HepG2 (cell line): ENCODE measurements around the gene PKD1L1. TPM values are rescaled to one million over a fixed set of nuclear protein-coding genes. Genes with fewer than 3 reads are reported as not detected.

Experiments used
- ATAC-seq: fragments of 200-7000 bp; cut with Tn5 transposase; 3 replicates; pipeline ENCODE4 v1.9.1; 2020; ENCODE audit warnings: mild to moderate bottlenecking, moderate library complexity
- BruUV-seq: library from RNA; stranded (reverse); fragments of 400-500 nt; replicated peaks from 2 replicates; lab custom pipeline; 2021; lab: Mats Ljungman, UMichigan
- CTCF ChIA-PET: fragments of 300-600 bp; formaldehyde crosslinking; extraction: SDS; loops from one replicate; lab custom pipeline; 2021; ENCODE audit warnings: low total read pairs, inconsistent platforms, low intra/inter-chr PET ratio; lab: Yijun Ruan, JAX
- POLR2A ChIA-PET: fragments of 350-600 bp; sonication (Branson Sonifier 250); formaldehyde crosslinking; loops from one replicate; lab custom pipeline; 2020; ENCODE audit warnings: antibody characterized with exemption, inconsistent platforms; lab: Yijun Ruan, JAX
- DNase-seq: peaks from one replicate; pipeline ENCODE4 v3.0.0-alpha.2; 2015; ENCODE audit warnings: low spot score
- FAIRE-seq: peaks from 3 replicates; lab custom pipeline; 2011; peaks lifted over from hg19 to GRCh38; lab: Jason Lieb, UNC
- H2AFZ ChIP-seq: one replicate; pipeline ENCODE4 v1.6.1; 2011; ENCODE audit warnings: low read length, inconsistent platforms
- H3K27ac ChIP-seq: fragments of 300-600 bp; 3 replicates; pipeline ENCODE4 v1.8.0; 2011; ENCODE audit warnings: mixed run types, mild to moderate bottlenecking, mixed read lengths, low read length, inconsistent platforms; ENCODE audit not compliant: insufficient read depth; ENCODE audit errors: extremely low read length
- H3K27me3 ChIP-seq, 2 experiments: fragments of 200-600 bp in 1 of 2; 2 replicates in 1 of 2; 3 replicates in 1 of 2; pipeline versions ENCODE4 v1.6.0 to v1.8.0; 2011; ENCODE audit warnings: low read length in 2 of 2, mild to moderate bottlenecking in 2 of 2, moderate library complexity in 2 of 2, inconsistent platforms in 1 of 2; ENCODE audit not compliant: insufficient read depth in 2 of 2, control insufficient read depth in 1 of 2
- H3K36me3 ChIP-seq, 2 experiments: fragments of 200-600 bp in 1 of 2; replicated peaks in 1 of 2; 2 replicates in 1 of 2; 3 replicates in 1 of 2; pipeline versions ENCODE4 v1.5.1 to v1.8.0; 2011; ENCODE audit warnings: low read length in 2 of 2, inconsistent platforms in 1 of 2; ENCODE audit not compliant: insufficient read depth in 2 of 2, control insufficient read depth in 1 of 2
- H3K4me1 ChIP-seq: 2 replicates; pipeline ENCODE4 v1.5.1; 2012; ENCODE audit warnings: low read length, inconsistent platforms; ENCODE audit not compliant: insufficient read depth
- H3K4me2 ChIP-seq: 2 replicates; pipeline ENCODE4 v1.6.0; 2011; ENCODE audit warnings: low read depth, low read length, inconsistent platforms
- H3K4me3 ChIP-seq, 3 experiments: fragments of 200-600 bp in 1 of 3; sonication (generic), shearing (Covaris generic) in 1 of 3; replicated peaks in 1 of 3; 2 replicates each; pipeline ENCODE4 v1.5.1; 2011 to 2016; ENCODE audit warnings: low read length in 3 of 3, inconsistent platforms in 2 of 3, low read depth in 2 of 3, mild to moderate bottlenecking in 2 of 3, control low read depth in 1 of 3, mixed read lengths in 1 of 3; ENCODE audit not compliant: insufficient read depth in 1 of 3
- H3K79me2 ChIP-seq: one replicate; pipeline ENCODE4 v1.6.1; 2011; ENCODE audit warnings: low read length, inconsistent platforms; ENCODE audit not compliant: insufficient read depth
- H3K9ac ChIP-seq: 2 replicates; pipeline ENCODE4 v1.6.0; 2011; ENCODE audit warnings: mild to moderate bottlenecking, low read depth, low read length, inconsistent platforms; ENCODE audit not compliant: insufficient read depth
- H3K9me3 ChIP-seq: 2 replicates; pipeline ENCODE4 v1.5.1; 2012; ENCODE audit warnings: mild to moderate bottlenecking, low read length
- H4K20me1 ChIP-seq: 2 replicates; pipeline ENCODE4 v1.6.0; 2011; ENCODE audit warnings: inconsistent platforms, mild to moderate bottlenecking, low read length, moderate library complexity; ENCODE audit not compliant: insufficient read depth
- CBX5 ChIP-seq: sonication (generic); formaldehyde crosslinking; IDR thresholded peaks from 2 replicates; pipeline ENCODE4 v1.4.0; 2020; ENCODE audit warnings: missing genetic modification reagents, borderline replicate concordance
- E2F2 ChIP-seq: sonication (generic); formaldehyde crosslinking; IDR thresholded peaks from 2 replicates; pipeline ENCODE4 v1.4.0; 2020; ENCODE audit warnings: missing genetic modification reagents, borderline replicate concordance
- KLF15 ChIP-seq: sonication (generic); formaldehyde crosslinking; IDR thresholded peaks from 2 replicates; pipeline ENCODE4 v1.8.1; 2023; ENCODE audit warnings: borderline replicate concordance, mild to moderate bottlenecking, inconsistent platforms, missing genetic modification reagents, mixed read lengths
- MED13 ChIP-seq: sonication (generic); formaldehyde crosslinking; IDR thresholded peaks from 2 replicates; pipeline ENCODE4 v1.5.0; 2020; ENCODE audit warnings: missing genetic modification reagents
- POGK ChIP-seq: sonication (generic); formaldehyde crosslinking; conservative IDR thresholded peaks from 2 replicates; pipeline ENCODE4 v1.8.0; 2022; ENCODE audit warnings: mild to moderate bottlenecking, moderate library complexity, missing genetic modification reagents
- RNF219 ChIP-seq: sonication (generic); formaldehyde crosslinking; IDR thresholded peaks from 2 replicates; pipeline ENCODE4 v1.5.0; 2020; ENCODE audit warnings: mild to moderate bottlenecking, missing genetic modification reagents
- SCMH1 ChIP-seq: sonication (generic); formaldehyde crosslinking; IDR thresholded peaks from 2 replicates; pipeline ENCODE4 v1.9.0; 2021; ENCODE audit warnings: missing genetic modification reagents, mild to moderate bottlenecking, borderline replicate concordance
- SMYD3 ChIP-seq: sonication (generic); formaldehyde crosslinking; IDR thresholded peaks from 2 replicates; pipeline ENCODE4 v1.8.1; 2023; ENCODE audit warnings: mild to moderate bottlenecking, missing genetic modification reagents
- STAG1 ChIP-seq: sonication (generic); formaldehyde crosslinking; IDR thresholded peaks from 2 replicates; pipeline ENCODE4 v1.4.0; 2020; ENCODE audit warnings: missing genetic modification reagents
- SUZ12 ChIP-seq: fragments of 150-350 bp; IDR thresholded peaks from 2 replicates; pipeline ENCODE4 v1.6.1; 2014; ENCODE audit warnings: low read depth, low read length
- ZBTB8A ChIP-seq: sonication (generic); formaldehyde crosslinking; IDR thresholded peaks from 2 replicates; pipeline ENCODE4 v1.4.0; 2020; ENCODE audit warnings: mild to moderate bottlenecking, low read depth, missing genetic modification reagents, borderline replicate concordance
- ZFP62 ChIP-seq: sonication (generic); formaldehyde crosslinking; IDR thresholded peaks from 2 replicates; pipeline ENCODE4 v1.4.0; 2020; ENCODE audit warnings: missing genetic modification reagents
- ZNF205 ChIP-seq: IDR thresholded peaks from 2 replicates; pipeline ENCODE4 v1.6.1; 2018; ENCODE audit warnings: missing biosample characterization, missing genetic modification reagents
- ZNF614 ChIP-seq: IDR thresholded peaks from 2 replicates; pipeline ENCODE4 v1.6.1; 2018; ENCODE audit warnings: missing biosample characterization, missing genetic modification reagents, inconsistent platforms, borderline replicate concordance
- ZNF713 ChIP-seq: sonication (generic); formaldehyde crosslinking; IDR thresholded peaks from 2 replicates; pipeline ENCODE4 v1.4.0; 2020; ENCODE audit warnings: mild to moderate bottlenecking, missing genetic modification reagents
- WGBS: methylation state at CpG from one replicate; pipeline ENCODE4 v1.1.6; 2017; ENCODE audit warnings: low lambda C conversion rate; 5-methylcytosine and 5-hydroxymethylcytosine counted together
- in situ Hi-C: cut with HindIII; loops from 2 replicates; pipeline ENCODE4 v1.10.0; 2017; ENCODE audit warnings: low pct_unique_long_range_greater_than_20kb; ENCODE audit not compliant: extremely low pct_ligation_motif_present
- intact Hi-C: fragments of 100-400 bp; cut with micrococcal nuclease; formaldehyde crosslinking; loops from one replicate; pipeline ENCODE4 v1.10.0; 2022; ENCODE audit not compliant: unreplicated experiment
- polyA plus RNA-seq, 8 experiments: library from polyadenylated mRNA; depleted of rRNA in 3 of 8; stranded (reverse) in 7 of 8; unstranded in 1 of 8; fragments of >200 nt; fragmentation: Illumina TruSeq in 4 of 8; extraction: Trizol in 4 of 8; gene quantifications; 2 replicates each; pipeline versions ENCODE4 v1.2.1 to v1.2.3, GENCODE V29; 2011 to 2016; ENCODE audit warnings: low read depth in 4 of 8, missing spikeins in 1 of 8, mixed read lengths in 1 of 8; ENCODE audit not compliant: insufficient read depth in 1 of 8
- total RNA-seq, 5 experiments: library from RNA; depleted of rRNA; stranded (reverse); fragments of >200 nt; fragmentation: Illumina TruSeq; extraction: Trizol; gene quantifications; 2 replicates each; pipeline ENCODE4 v1.2.3, GENCODE V29; 2016; ENCODE audit warnings: low read depth in 1 of 5

PKD1L1 gene
- total and polyA plus RNA-seq, 2 of the 13 experiments (the other 11 are each of a cell fraction or from before 2014, with no cell fraction given), result 0.01 TPM; not detected in 1

- POLR2A ChIA-PET, result interaction anchor here (0.6 to 2.1 kb wide), 7 partner anchors 18 to 224 kb away, joined by 3 to 10 read pairs (median 4); no protein-coding TSS in a partner anchor
- no peak for TF ChIP-seq ZNF614 (CRISPR knock-in tag)
- no peak for TF ChIP-seq SMYD3
- TF ChIP-seq KLF15 (CRISPR knock-in tag), result no peak
- TF ChIP-seq SUZ12, result no peak
- no peak for TF ChIP-seq STAG1 (CRISPR knock-in tag)
- no peak for TF ChIP-seq MED13 (CRISPR knock-in tag)
- no peak for TF ChIP-seq ZNF205 (CRISPR knock-in tag)
- TF ChIP-seq SCMH1 (CRISPR knock-in tag), result no peak
- TF ChIP-seq E2F2 (CRISPR knock-in tag), result no peak
- TF ChIP-seq CBX5, result no peak
- no peak for TF ChIP-seq ZFP62
- no peak for TF ChIP-seq ZNF713
- TF ChIP-seq ZBTB8A (CRISPR knock-in tag), result no peak
- TF ChIP-seq RNF219 (CRISPR knock-in tag), result no peak
- TF ChIP-seq POGK (CRISPR knock-in tag), result no peak
Measured at GRCh38 chr7:47804767-47805545, 143.3 kb downstream of the PKD1L1 start.

More at GRCh38 chr7:47804767-47805545, 143.3 kb downstream of the PKD1L1 start:
- WGBS, result 83% methylated on average over 6 of the region's 6 CpGs
- no peak overlapping the region for H3K27ac ChIP-seq
- no peak overlapping the region for H3K9ac ChIP-seq
- no peak for FAIRE-seq
- in situ Hi-C loops (no loop called here), intact Hi-C loops (no loop called here)
- H3K4me2 ChIP-seq, result no peak overlapping the region
- no peaks in the 10 kb centered on the region for H3K27me3 ChIP-seq
- no peak for DNase-seq
- no peak overlapping the region for H2AFZ ChIP-seq
- no peaks in the 10 kb centered on the region for H3K79me2 ChIP-seq
- H3K36me3 ChIP-seq, result no peaks in the 10 kb centered on the region
- H3K4me1 ChIP-seq, result peaks cover 62% of the 10 kb centered on the region
- no peak overlapping the region for H3K4me3 ChIP-seq
- BruUV-seq, result no TSS peak
- ATAC-seq, result no peak
- no peaks in the 10 kb centered on the region for H3K9me3 ChIP-seq
- CTCF ChIA-PET, result no interaction called here
- H4K20me1 ChIP-seq, result no peaks in the 10 kb centered on the region
